K562 (cell line): ENCODE measurements around the gene SMG7. TPM values are rescaled to one million over a fixed set of nuclear protein-coding genes. Genes with fewer than 3 reads are reported as not detected.

Source experiments
- ATAC-seq: fragments of 200-7000 bp; cut with Tn5 transposase; 3 replicates; pipeline ENCODE4 v1.9.1; 2020; ENCODE audit warnings: moderate library complexity
- BruUV-seq: library from RNA; stranded (reverse); fragments of 400-500 nt; replicated peaks from 2 replicates; lab custom pipeline; 2021; lab: Mats Ljungman, UMichigan
- CTCF ChIA-PET: fragments of 300-600 bp; formaldehyde crosslinking; extraction: SDS; loops from one replicate; lab custom pipeline; 2021; ENCODE audit warnings: low intra/inter-chr PET ratio; lab: Yijun Ruan, JAX
- POLR2A ChIA-PET: fragments of 300-600, 350-650 bp; sonication (Branson Sonifier 250); formaldehyde crosslinking; extraction: SDS; loops from one replicate; lab custom pipeline; 2021; ENCODE audit warnings: antibody characterized with exemption, inconsistent platforms; lab: Yijun Ruan, JAX
- DNase-seq, 4 experiments: peaks; one replicate each; pipeline versions ENCODE4 v3.0.0 to v3.0.0-alpha.2; 2011 to 2018; ENCODE audit warnings: low spot score in 3 of 4, mixed read lengths in 3 of 4; ENCODE audit errors: extremely low read depth in 1 of 4
- FAIRE-seq: peaks from 2 replicates; lab custom pipeline; 2011; peaks lifted over from hg19 to GRCh38; lab: Jason Lieb, UNC
- H2AFZ ChIP-seq: 2 replicates; pipeline ENCODE4 v1.6.0; 2011; ENCODE audit warnings: low read depth, low read length, control low read depth, inconsistent platforms
- H3K27ac ChIP-seq: fragments of 200-600 bp; 3 replicates; pipeline ENCODE4 v1.8.0; 2011; ENCODE audit warnings: low read depth, mild to moderate bottlenecking, control low read depth, inconsistent platforms, low read length, moderate library complexity, mixed read lengths; ENCODE audit errors: extremely low read depth
- H3K27me3 ChIP-seq, 2 experiments: fragments of 300-600 bp in 1 of 2; 2 replicates in 1 of 2; 3 replicates in 1 of 2; pipeline versions ENCODE4 v1.6.0 to v1.8.0; 2011; ENCODE audit warnings: inconsistent platforms in 2 of 2, low read length in 2 of 2, mild to moderate bottlenecking in 1 of 2, mixed read lengths in 1 of 2, moderate library complexity in 1 of 2; ENCODE audit not compliant: control insufficient read depth in 2 of 2, insufficient read depth in 2 of 2
- H3K36me3 ChIP-seq: fragments of 300-600 bp; 3 replicates; pipeline ENCODE4 v1.8.0; 2011; ENCODE audit warnings: mild to moderate bottlenecking, low read length, inconsistent platforms; ENCODE audit not compliant: control insufficient read depth, insufficient read depth
- H3K4me1 ChIP-seq, 2 experiments: fragments of 200-600 bp in 1 of 2; replicated peaks in 1 of 2; 2 replicates in 1 of 2; 3 replicates in 1 of 2; pipeline versions ENCODE4 v1.5.1 to v1.8.0; 2011; ENCODE audit warnings: inconsistent platforms in 2 of 2, low read length in 2 of 2, mild to moderate bottlenecking in 1 of 2, mixed read lengths in 1 of 2, moderate library complexity in 1 of 2; ENCODE audit not compliant: control insufficient read depth in 2 of 2, insufficient read depth in 2 of 2
- H3K4me2 ChIP-seq: 2 replicates; pipeline ENCODE4 v1.6.1; 2011; ENCODE audit warnings: low read length, control low read depth, inconsistent platforms, mixed read lengths; ENCODE audit not compliant: insufficient read depth
- H3K4me3 ChIP-seq: fragments of 200-600 bp; sonication (generic), shearing (Covaris generic); 2 replicates; pipeline ENCODE4 v1.5.1; 2016; ENCODE audit warnings: control low read depth, inconsistent platforms
- H3K79me2 ChIP-seq: fragments of 200-600 bp; 3 replicates; pipeline ENCODE4 v1.8.0; 2011; ENCODE audit warnings: low read length, inconsistent platforms; ENCODE audit not compliant: control insufficient read depth, insufficient read depth
- H3K9ac ChIP-seq, 2 experiments: 2 replicates each; pipeline versions ENCODE4 v1.6.0 to v1.6.1; 2011; ENCODE audit warnings: low read depth in 2 of 2, low read length in 2 of 2, control low read depth in 1 of 2, inconsistent platforms in 1 of 2, mild to moderate bottlenecking in 1 of 2, mixed read lengths in 1 of 2; ENCODE audit not compliant: insufficient read depth in 1 of 2
- H3K9me1 ChIP-seq: one replicate; pipeline ENCODE4 v1.6.0; 2011; ENCODE audit warnings: inconsistent platforms, mild to moderate bottlenecking, low read length, moderate library complexity; ENCODE audit not compliant: control insufficient read depth, insufficient read depth
- H3K9me3 ChIP-seq: replicated peaks from 2 replicates; pipeline ENCODE4 v1.5.1; 2011; ENCODE audit warnings: low read depth, low read length, inconsistent platforms; ENCODE audit not compliant: control insufficient read depth, insufficient read depth
- H4K20me1 ChIP-seq: replicated peaks from 2 replicates; pipeline ENCODE4 v1.6.1; 2011; ENCODE audit warnings: low read length, inconsistent platforms, mixed read lengths; ENCODE audit not compliant: control insufficient read depth, insufficient read depth
- ARHGAP35 ChIP-seq: fragments of 450-650 bp; IDR thresholded peaks from 2 replicates; pipeline ENCODE4 v1.6.1; 2018; ENCODE audit not compliant: partially characterized antibody
- NFIC ChIP-seq: fragments of 450-650 bp; IDR thresholded peaks from 2 replicates; pipeline ENCODE4 v1.6.1; 2017; ENCODE audit warnings: mild to moderate bottlenecking, inconsistent platforms
- NFIX ChIP-seq: fragments of 250-450 bp; sonication (Bioruptor Pico); IDR thresholded peaks from 2 replicates; pipeline ENCODE4 v1.4.0; 2020; ENCODE audit warnings: low read depth, mild to moderate bottlenecking, moderate library complexity
- SIN3A ChIP-seq, 2 experiments: fragments of 150-350 bp in 1 of 2; IDR thresholded peaks; 2 replicates each; pipeline ENCODE4 v1.6.1; 2011 to 2016; ENCODE audit warnings: borderline replicate concordance in 2 of 2, low read depth in 2 of 2, low read length in 2 of 2, mild to moderate bottlenecking in 2 of 2, moderate library complexity in 2 of 2; ENCODE audit not compliant: control insufficient read depth in 1 of 2
- TARDBP ChIP-seq: fragments of 450-650 bp; IDR thresholded peaks from 2 replicates; pipeline ENCODE4 v1.6.1; 2016
- ZNF507 ChIP-seq: conservative IDR thresholded peaks from 2 replicates; pipeline ENCODE4 v1.6.1; 2017; ENCODE audit warnings: missing genetic modification characterization, missing compliant biosample characterization
- WGBS: fragments of 100-300 bp; shearing (Covaris generic); methylation state at CpG from one replicate; pipeline ENCODE4 v1.1.6; 2016; ENCODE audit warnings: low coverage, mixed read lengths; ENCODE audit not compliant: insufficient coverage; ENCODE audit errors: missing lambda C conversion rate; 5-methylcytosine and 5-hydroxymethylcytosine counted together
- in situ Hi-C: fragments of 300-500 bp; cut with MboI; formaldehyde crosslinking; loops from 4 replicates; pipeline ENCODE4 v1.15.0; 2018; ENCODE audit warnings: inconsistent platforms, mixed read lengths
- intact Hi-C: fragments of 100-400 bp; cut with micrococcal nuclease; formaldehyde crosslinking; loops from 2 replicates; pipeline ENCODE4 v1.14.2; 2022
- polyA plus RNA-seq, 8 experiments: library from polyadenylated mRNA; depleted of rRNA in 4 of 8; stranded (reverse) in 5 of 8; unstranded in 3 of 8; fragments of >200 nt; fragmentation: Nextera tagmentation in 2 of 8; fragmentation: Illumina TruSeq in 1 of 8; extraction: Ambion mirVana in 2 of 8; extraction: Trizol in 1 of 8; gene quantifications; 2 replicates each; pipeline versions ENCODE4 v1.2.1 to v1.2.3, GENCODE V29; 2011 to 2014; ENCODE audit warnings: inconsistent platforms in 1 of 8, missing spikeins in 1 of 8
- total RNA-seq, 7 experiments: library from RNA; depleted of rRNA in 6 of 7; stranded (reverse); fragments of >200 nt in 6 of 7; fragmentation: Illumina TruSeq in 2 of 7; extraction: Trizol in 2 of 7; gene quantifications; 2 replicates each; pipeline versions ENCODE4 v1.2.1 to v1.2.3, GENCODE V29; 2011 to 2021; ENCODE audit warnings: low replicate concordance in 1 of 7

SMG7 gene
- total and polyA plus RNA-seq, 9 of the 15 experiments (the other 6 are each of a cell fraction or from before 2014, with no cell fraction given): 12.4 to 74.6 (median 29.0) TPM

DNA sequence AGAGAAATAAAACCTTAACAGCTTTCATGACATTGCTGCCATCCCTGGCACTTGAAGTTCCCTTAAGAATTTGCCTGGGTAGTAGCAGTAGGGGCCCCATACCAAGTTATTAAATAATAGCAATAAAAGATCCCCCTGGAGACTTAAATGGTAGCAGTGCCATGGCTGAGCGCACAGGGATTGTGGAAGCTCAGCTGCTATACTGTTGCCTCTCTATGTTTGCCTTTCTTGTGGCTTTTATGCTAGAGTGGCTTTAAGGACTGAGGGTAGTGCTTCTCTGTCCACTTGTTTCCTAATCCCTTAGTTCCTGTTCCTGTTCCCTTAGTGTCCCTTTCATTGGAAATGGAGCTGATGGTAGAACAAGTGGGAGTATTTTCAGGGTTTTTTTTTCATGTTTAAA lies 75.8 kb downstream of the SMG7 start:
- peaks cover 2% of the 10 kb centered on the region for H3K9me1 ChIP-seq
- CTCF ChIA-PET: no interaction called here
- peaks cover 100% of the 10 kb centered on the region for H3K36me3 ChIP-seq
- 95% methylated on average over 1 of the region's 1 CpG for WGBS
- no peaks in the 10 kb centered on the region for H3K79me2 ChIP-seq
- H3K4me2 ChIP-seq: no peak overlapping the region
- H3K4me3 ChIP-seq: no peak overlapping the region
- H3K27ac ChIP-seq: no peak overlapping the region
- no peak for FAIRE-seq
- H3K27me3 ChIP-seq: no peaks in the 10 kb centered on the region
- H2AFZ ChIP-seq: no peak overlapping the region
- TF ChIP-seq SIN3A (IDR thresholded peaks at IDR 0.05; ENCODE audit: borderline replicate concordance in 2 of 2, control insufficient read depth in 1 of 2, low read depth in 2 of 2, low read length in 2 of 2): no peak
- TF ChIP-seq ARHGAP35: no peak
- no peak for TF ChIP-seq TARDBP
- TF ChIP-seq, all 486 proteins: peak for 0
- Histone ChIP-seq H3K9me3 (no peaks in the 10 kb centered on the region), H3K9ac (no peak overlapping the region), H3K4me1 (peaks cover 0 to 2% of the 10 kb centered on the region in 2 experiments; a peak in 1 of 5 replicates), H4K20me1 (0 out of 2 replicates have a peak, but pooled peaks cover under 1% of the 10 kb centered on the region)
- DNase-seq (no peak), ATAC-seq (no peak)
- no TSS peak for BruUV-seq
- in situ Hi-C loops (no loop called here), intact Hi-C loops (loop anchor here (5.0 kb wide), 1 partner anchor 74 kb away; no protein-coding TSS in a partner anchor)
- POLR2A ChIA-PET: no interaction called here

DNA sequence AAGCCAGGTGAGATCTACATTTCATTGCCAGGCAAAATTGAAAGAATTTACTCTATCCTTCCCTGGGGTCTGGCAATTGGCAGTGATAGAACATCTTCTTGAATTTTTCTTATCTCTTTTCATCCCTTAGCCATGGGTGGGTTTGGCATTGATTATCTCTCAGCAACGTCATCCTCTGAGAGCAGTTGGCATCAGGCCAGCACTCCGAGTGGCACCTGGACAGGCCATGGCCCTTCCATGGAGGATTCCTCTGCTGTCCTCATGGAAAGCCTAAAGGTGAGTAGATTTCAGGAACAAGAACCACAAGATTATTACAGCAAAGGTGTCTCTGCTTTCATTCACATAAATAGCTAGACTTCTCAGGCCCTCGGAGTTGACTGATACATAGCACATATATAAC lies 78.6 kb downstream of the SMG7 start:
- no peak overlapping the region for H3K27ac ChIP-seq
- BruUV-seq: no TSS peak
- no peak overlapping the region for H3K9ac ChIP-seq
- peaks cover 7% of the 10 kb centered on the region; the same call in 1 of the 2 replicates for H4K20me1 ChIP-seq
- H3K36me3 ChIP-seq: peaks cover 91% of the 10 kb centered on the region
- in situ Hi-C loops: no loop called here
- ChIA-PET CTCF (no interaction called here), POLR2A (no interaction called here)
- H3K9me3 ChIP-seq: no peaks in the 10 kb centered on the region
- no peak overlapping the region for H3K4me3 ChIP-seq
- intact Hi-C loops: no loop called here
- H3K4me1 ChIP-seq: peaks cover 6 to 12% of the 10 kb centered on the region in 2 experiments; a peak in 4 of 5 replicates
- 50% methylated on average over 3 of the region's 3 CpGs for WGBS
- H3K79me2 ChIP-seq: no peaks in the 10 kb centered on the region
- ATAC-seq: no peak
- H2AFZ ChIP-seq: no peak overlapping the region
- FAIRE-seq: no peak
- no peak for DNase-seq
- H3K9me1 ChIP-seq: peaks cover 6% of the 10 kb centered on the region
- TF ChIP-seq NFIX (CRISPR knock-in tag) (peak; percentile 49), ZNF507 (tag) (no peak), NFIC (peak; percentile 84)
- no peaks in the 10 kb centered on the region for H3K27me3 ChIP-seq
- no peak overlapping the region for H3K4me2 ChIP-seq
